GM19099 (cell line): ENCODE measurements around the gene UGP2.

ENCODE experiments used
- POLR2A ChIP-seq: IDR thresholded peaks from 3 replicates; pipeline ENCODE4 v1.6.1; 2011; ENCODE audit warnings: low read depth; ENCODE audit not compliant: insufficient read length; ENCODE audit errors: extremely low read depth

The UGP2 gene

GRCh38 chr2:63898839-63899238 lies 57.1 kb downstream of the UGP2 start:
- TF ChIP-seq POLR2A = no peak

GRCh38 chr2:63899639-63900038 lies 57.9 kb downstream of the UGP2 start:
- TF ChIP-seq POLR2A = no peak

- no peak for TF ChIP-seq POLR2A
These were observed 60.5 kb downstream of the UGP2 start for GRCh38 chr2:63902149-63902548.

GRCh38 chr2:63903003-63903402 lies 61.3 kb downstream of the UGP2 start:
- no peak for TF ChIP-seq POLR2A

GRCh38 chr2:63914311-63914710 lies 72.6 kb downstream of the UGP2 start:
- no peak for TF ChIP-seq POLR2A

- no peak for TF ChIP-seq POLR2A
These were observed 85.1 kb downstream of the UGP2 start for GRCh38 chr2:63926815-63927214.
